HepG2 (cell line): Measurements from ENCODE around the gene WDR86. TPM values are rescaled to one million over a fixed set of nuclear protein-coding genes. Genes with fewer than 3 reads are reported as not detected.

Source experiments
- ATAC-seq: fragments of 200-7000 bp; cut with Tn5 transposase; 3 replicates; pipeline ENCODE4 v1.9.1; 2020; ENCODE audit warnings: mild to moderate bottlenecking, moderate library complexity
- BruUV-seq: library from RNA; stranded (reverse); fragments of 400-500 nt; replicated peaks from 2 replicates; lab custom pipeline; 2021; lab: Mats Ljungman, UMichigan
- CTCF ChIA-PET: fragments of 300-600 bp; formaldehyde crosslinking; extraction: SDS; loops from one replicate; lab custom pipeline; 2021; ENCODE audit warnings: low total read pairs, inconsistent platforms, low intra/inter-chr PET ratio; lab: Yijun Ruan, JAX
- POLR2A ChIA-PET: fragments of 350-600 bp; sonication (Branson Sonifier 250); formaldehyde crosslinking; loops from one replicate; lab custom pipeline; 2020; ENCODE audit warnings: antibody characterized with exemption, inconsistent platforms; lab: Yijun Ruan, JAX
- DNase-seq: peaks from one replicate; pipeline ENCODE4 v3.0.0-alpha.2; 2015; ENCODE audit warnings: low spot score
- FAIRE-seq: peaks from 3 replicates; lab custom pipeline; 2011; peaks lifted over from hg19 to GRCh38; lab: Jason Lieb, UNC
- H2AFZ ChIP-seq: one replicate; pipeline ENCODE4 v1.6.1; 2011; ENCODE audit warnings: low read length, inconsistent platforms
- H3K27ac ChIP-seq: fragments of 300-600 bp; 3 replicates; pipeline ENCODE4 v1.8.0; 2011; ENCODE audit warnings: mixed run types, mild to moderate bottlenecking, mixed read lengths, low read length, inconsistent platforms; ENCODE audit not compliant: insufficient read depth; ENCODE audit errors: extremely low read length
- H3K27me3 ChIP-seq, 2 experiments: fragments of 200-600 bp in 1 of 2; 2 replicates in 1 of 2; 3 replicates in 1 of 2; pipeline versions ENCODE4 v1.6.0 to v1.8.0; 2011; ENCODE audit warnings: low read length in 2 of 2, mild to moderate bottlenecking in 2 of 2, moderate library complexity in 2 of 2, inconsistent platforms in 1 of 2; ENCODE audit not compliant: insufficient read depth in 2 of 2, control insufficient read depth in 1 of 2
- H3K36me3 ChIP-seq, 2 experiments: fragments of 200-600 bp in 1 of 2; replicated peaks in 1 of 2; 2 replicates in 1 of 2; 3 replicates in 1 of 2; pipeline versions ENCODE4 v1.5.1 to v1.8.0; 2011; ENCODE audit warnings: low read length in 2 of 2, inconsistent platforms in 1 of 2; ENCODE audit not compliant: insufficient read depth in 2 of 2, control insufficient read depth in 1 of 2
- H3K4me1 ChIP-seq: 2 replicates; pipeline ENCODE4 v1.5.1; 2012; ENCODE audit warnings: low read length, inconsistent platforms; ENCODE audit not compliant: insufficient read depth
- H3K4me2 ChIP-seq: 2 replicates; pipeline ENCODE4 v1.6.0; 2011; ENCODE audit warnings: low read depth, low read length, inconsistent platforms
- H3K4me3 ChIP-seq, 3 experiments: fragments of 200-600 bp in 1 of 3; sonication (generic), shearing (Covaris generic) in 1 of 3; replicated peaks in 1 of 3; 2 replicates each; pipeline ENCODE4 v1.5.1; 2011 to 2016; ENCODE audit warnings: low read length in 3 of 3, inconsistent platforms in 2 of 3, low read depth in 2 of 3, mild to moderate bottlenecking in 2 of 3, control low read depth in 1 of 3, mixed read lengths in 1 of 3; ENCODE audit not compliant: insufficient read depth in 1 of 3
- H3K79me2 ChIP-seq: one replicate; pipeline ENCODE4 v1.6.1; 2011; ENCODE audit warnings: low read length, inconsistent platforms; ENCODE audit not compliant: insufficient read depth
- H3K9ac ChIP-seq: 2 replicates; pipeline ENCODE4 v1.6.0; 2011; ENCODE audit warnings: mild to moderate bottlenecking, low read depth, low read length, inconsistent platforms; ENCODE audit not compliant: insufficient read depth
- H3K9me3 ChIP-seq: 2 replicates; pipeline ENCODE4 v1.5.1; 2012; ENCODE audit warnings: mild to moderate bottlenecking, low read length
- H4K20me1 ChIP-seq: 2 replicates; pipeline ENCODE4 v1.6.0; 2011; ENCODE audit warnings: inconsistent platforms, mild to moderate bottlenecking, low read length, moderate library complexity; ENCODE audit not compliant: insufficient read depth
- AKNA ChIP-seq: sonication (generic); formaldehyde crosslinking; IDR thresholded peaks from 2 replicates; pipeline ENCODE4 v1.4.0; 2020; ENCODE audit warnings: missing genetic modification reagents, borderline replicate concordance
- ARNT ChIP-seq: fragments of 450-650 bp; IDR thresholded peaks from 2 replicates; pipeline ENCODE4 v1.6.1; 2017
- DZIP1 ChIP-seq: sonication (generic); formaldehyde crosslinking; IDR thresholded peaks from 2 replicates; pipeline ENCODE4 v1.5.0; 2020; ENCODE audit warnings: mild to moderate bottlenecking, missing genetic modification reagents
- JUNB ChIP-seq: sonication (generic); formaldehyde crosslinking; IDR thresholded peaks from 2 replicates; pipeline ENCODE4 v1.8.0; 2022; ENCODE audit warnings: missing genetic modification reagents, mild to moderate bottlenecking, borderline replicate concordance
- MAFK ChIP-seq, 2 experiments: IDR thresholded peaks in 1 of 2; conservative IDR thresholded peaks in 1 of 2; 2 replicates each; pipeline ENCODE4 v1.6.1; 2011; ENCODE audit warnings: improper control_type of control experiment in 2 of 2, low read length in 2 of 2
- RARA ChIP-seq: IDR thresholded peaks from 2 replicates; pipeline ENCODE4 v1.6.1; 2016; ENCODE audit warnings: missing genetic modification reagents, missing compliant biosample characterization
- SMAD3 ChIP-seq: sonication (generic); formaldehyde crosslinking; IDR thresholded peaks from 2 replicates; pipeline ENCODE4 v1.4.0; 2020; ENCODE audit warnings: missing genetic modification reagents
- THAP8 ChIP-seq: sonication (generic); formaldehyde crosslinking; IDR thresholded peaks from 2 replicates; pipeline ENCODE4 v1.5.1; 2020; ENCODE audit warnings: missing genetic modification reagents, mild to moderate bottlenecking, borderline replicate concordance
- ZIK1 ChIP-seq: sonication (generic); formaldehyde crosslinking; IDR thresholded peaks from 2 replicates; pipeline ENCODE4 v1.5.0; 2020; ENCODE audit warnings: mild to moderate bottlenecking, low read depth, missing genetic modification reagents, borderline replicate concordance
- ZNF230 ChIP-seq: sonication (generic); formaldehyde crosslinking; IDR thresholded peaks from 2 replicates; pipeline ENCODE4 v1.4.0; 2020; ENCODE audit warnings: mild to moderate bottlenecking, missing genetic modification reagents
- ZNF282 ChIP-seq: fragments of 450-650 bp; IDR thresholded peaks from 2 replicates; pipeline ENCODE4 v1.6.1; 2018; ENCODE audit not compliant: partially characterized antibody
- ZNF430 ChIP-seq: sonication (generic); formaldehyde crosslinking; IDR thresholded peaks from 2 replicates; pipeline ENCODE4 v1.9.0; 2021; ENCODE audit warnings: mild to moderate bottlenecking, missing genetic modification reagents
- ZSCAN21 ChIP-seq: sonication (generic); formaldehyde crosslinking; IDR thresholded peaks from 2 replicates; pipeline ENCODE4 v1.8.0; 2022; ENCODE audit warnings: mild to moderate bottlenecking, missing genetic modification reagents, moderate library complexity, borderline replicate concordance
- WGBS: methylation state at CpG from one replicate; pipeline ENCODE4 v1.1.6; 2017; ENCODE audit warnings: low lambda C conversion rate; 5-methylcytosine and 5-hydroxymethylcytosine counted together
- in situ Hi-C: cut with HindIII; loops from 2 replicates; pipeline ENCODE4 v1.10.0; 2017; ENCODE audit warnings: low pct_unique_long_range_greater_than_20kb; ENCODE audit not compliant: extremely low pct_ligation_motif_present
- intact Hi-C: fragments of 100-400 bp; cut with micrococcal nuclease; formaldehyde crosslinking; loops from one replicate; pipeline ENCODE4 v1.10.0; 2022; ENCODE audit not compliant: unreplicated experiment
- polyA plus RNA-seq, 8 experiments: library from polyadenylated mRNA; depleted of rRNA in 3 of 8; stranded (reverse) in 7 of 8; unstranded in 1 of 8; fragments of >200 nt; fragmentation: Illumina TruSeq in 4 of 8; extraction: Trizol in 4 of 8; gene quantifications; 2 replicates each; pipeline versions ENCODE4 v1.2.1 to v1.2.3, GENCODE V29; 2011 to 2016; ENCODE audit warnings: low read depth in 4 of 8, missing spikeins in 1 of 8, mixed read lengths in 1 of 8; ENCODE audit not compliant: insufficient read depth in 1 of 8
- total RNA-seq, 5 experiments: library from RNA; depleted of rRNA; stranded (reverse); fragments of >200 nt; fragmentation: Illumina TruSeq; extraction: Trizol; gene quantifications; 2 replicates each; pipeline ENCODE4 v1.2.3, GENCODE V29; 2016; ENCODE audit warnings: low read depth in 1 of 5
- TF ChIP-seq, protein P1 (sequence below): sonication (generic); formaldehyde crosslinking; IDR thresholded peaks from 2 replicates; pipeline ENCODE4 v1.4.0; 2020; ENCODE audit warnings: mild to moderate bottlenecking, missing genetic modification reagents
- TF ChIP-seq, protein P2 (sequence below): sonication (generic); formaldehyde crosslinking; IDR thresholded peaks from 2 replicates; pipeline ENCODE4 v1.5.1; 2020; ENCODE audit warnings: missing genetic modification reagents, mild to moderate bottlenecking, borderline replicate concordance

Gene WDR86
- total and polyA plus RNA-seq, 2 of the 13 experiments (the other 11 are each of a cell fraction or from before 2014, with no cell fraction given), result 0.11 to 2.9 TPM

DNA sequence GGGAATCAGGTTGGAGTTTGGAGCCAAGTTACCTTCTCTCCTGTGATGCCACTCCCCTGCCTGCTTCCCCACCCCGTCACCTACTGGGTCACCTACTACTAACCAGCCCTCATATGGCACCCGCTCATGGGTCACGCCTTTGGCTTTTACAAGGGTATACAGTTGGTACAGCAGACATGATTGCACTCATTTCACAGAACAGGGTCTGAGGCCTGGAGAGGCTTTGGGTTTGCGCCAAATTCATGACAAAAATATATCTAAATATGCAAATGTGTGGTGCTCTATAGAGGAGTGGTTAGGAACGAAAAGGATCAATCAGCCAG is 19.4 kb upstream of the WDR86 start:
- ChIA-PET CTCF (no interaction called here), POLR2A (no interaction called here)
- H3K27ac ChIP-seq, result no peak overlapping the region
- H3K9me3 ChIP-seq, result no peaks in the 10 kb centered on the region
- in situ Hi-C loops (no loop called here), intact Hi-C loops (no loop called here)
- peaks cover 2% of the 10 kb centered on the region; the same call in 1 of the 2 replicates for H4K20me1 ChIP-seq
- H3K9ac ChIP-seq, result no peak overlapping the region
- ATAC-seq, result no peak
- H3K4me2 ChIP-seq, result no peak overlapping the region
- H3K27me3 ChIP-seq, result peaks cover 8 to 58% of the 10 kb centered on the region in 2 experiments
- H3K36me3 ChIP-seq, result no peaks in the 10 kb centered on the region
- no peaks in the 10 kb centered on the region for H3K79me2 ChIP-seq
- no peak for DNase-seq
- no peak overlapping the region for H2AFZ ChIP-seq
- no peak for FAIRE-seq
- 72% methylated on average over 3 of the region's 5 CpGs for WGBS
- no TSS peak for BruUV-seq
- H3K4me1 ChIP-seq, result no peaks in the 10 kb centered on the region
- no peak overlapping the region for H3K4me3 ChIP-seq
- TF ChIP-seq ARNT (no peak), ZNF430 (CRISPR knock-in tag) (no peak), DZIP1 (no peak), SMAD3 (CRISPR knock-in tag) (no peak), MAFK (conservative IDR thresholded peaks at IDR 0.05 in 1 of 2, IDR thresholded peaks at IDR 0.05 in 1 of 2; ENCODE audit: low read length in 2 of 2) (no peak), RARA (CRISPR knock-in tag) (no peak), THAP8 (no peak), ZNF282 (no peak), ZSCAN21 (CRISPR knock-in tag) (no peak), JUNB (CRISPR knock-in tag) (no peak), ZIK1 (CRISPR knock-in tag) (no peak), AKNA (CRISPR knock-in tag) (no peak), ZNF230 (CRISPR knock-in tag) (no peak)
- TF ChIP-seq, protein P1, sequence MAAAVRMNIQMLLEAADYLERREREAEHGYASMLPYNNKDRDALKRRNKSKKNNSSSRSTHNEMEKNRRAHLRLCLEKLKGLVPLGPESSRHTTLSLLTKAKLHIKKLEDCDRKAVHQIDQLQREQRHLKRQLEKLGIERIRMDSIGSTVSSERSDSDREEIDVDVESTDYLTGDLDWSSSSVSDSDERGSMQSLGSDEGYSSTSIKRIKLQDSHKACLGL (CRISPR knock-in tag), result no peak
- TF ChIP-seq, protein P2, sequence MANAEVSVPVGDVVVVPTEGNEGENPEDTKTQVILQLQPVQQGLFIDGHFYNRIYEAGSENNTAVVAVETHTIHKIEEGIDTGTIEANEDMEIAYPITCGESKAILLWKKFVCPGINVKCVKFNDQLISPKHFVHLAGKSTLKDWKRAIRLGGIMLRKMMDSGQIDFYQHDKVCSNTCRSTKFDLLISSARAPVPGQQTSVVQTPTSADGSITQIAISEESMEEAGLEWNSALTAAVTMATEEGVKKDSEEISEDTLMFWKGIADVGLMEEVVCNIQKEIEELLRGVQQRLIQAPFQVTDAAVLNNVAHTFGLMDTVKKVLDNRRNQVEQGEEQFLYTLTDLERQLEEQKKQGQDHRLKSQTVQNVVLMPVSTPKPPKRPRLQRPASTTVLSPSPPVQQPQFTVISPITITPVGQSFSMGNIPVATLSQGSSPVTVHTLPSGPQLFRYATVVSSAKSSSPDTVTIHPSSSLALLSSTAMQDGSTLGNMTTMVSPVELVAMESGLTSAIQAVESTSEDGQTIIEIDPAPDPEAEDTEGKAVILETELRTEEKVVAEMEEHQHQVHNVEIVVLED, result no peak
